Sigmoid colon (tissue), 7 donors: ENCODE data around the gene ADAMTSL1. TPM values are rescaled to one million over a fixed set of nuclear protein-coding genes. Genes with fewer than 3 reads are reported as not detected.
"Not testable (repeated sequence)": the region's sequence is repeated elsewhere in the genome, so short reads cannot be mapped to it uniquely, and the experiment has no call there.

Experiments
- DNase-seq: peaks from one replicate; pipeline ENCODE4 v3.0.0-alpha.2; 2019
- H3K27ac ChIP-seq, 4 donors: fragments of 200-600 bp; sonication (generic); one replicate each; pipeline ENCODE4 v1.5.1; 2016 to 2019; ENCODE audit warnings: mild to moderate bottlenecking in 1 of 4
- H3K27me3 ChIP-seq, 3 donors: fragments of 200-600 bp; sonication (generic); one replicate each; pipeline ENCODE4 v1.5.1; 2019; ENCODE audit warnings: mild to moderate bottlenecking in 1 of 3
- H3K36me3 ChIP-seq, 4 donors: fragments of 200-600 bp; sonication (generic); one replicate each; pipeline ENCODE4 v1.5.1; 2016 to 2019
- H3K4me1 ChIP-seq, 4 donors: fragments of 200-600 bp; sonication (generic); one replicate each; pipeline ENCODE4 v1.5.1; 2017 to 2019
- H3K4me3 ChIP-seq, 4 donors: fragments of 200-600 bp; sonication (generic); one replicate each; pipeline ENCODE4 v1.5.1; 2017 to 2019; ENCODE audit warnings: mild to moderate bottlenecking in 2 of 4, moderate library complexity in 1 of 4
- H3K9me3 ChIP-seq, 4 donors: fragments of 200-600 bp in 3 of 4; sonication (generic) in 3 of 4; one replicate each; pipeline versions ENCODE4 v1.5.1 to v1.6.1; 2013 to 2019
- EP300 ChIP-seq, 4 donors: sonication (generic); formaldehyde crosslinking; IDR thresholded peaks; one replicate each; pipeline ENCODE4 v1.6.1; 2017; ENCODE audit warnings: antibody characterized with exemption in 4 of 4
- POLR2A ChIP-seq, 2 donors: fragments of 450-650 bp; IDR thresholded peaks; one replicate each; pipeline ENCODE4 v1.6.1; 2016; ENCODE audit warnings: antibody characterized with exemption in 2 of 2, mild to moderate bottlenecking in 2 of 2, moderate library complexity in 2 of 2
- POLR2AphosphoS5 ChIP-seq, 4 donors: sonication (generic); formaldehyde crosslinking; IDR thresholded peaks; one replicate each; pipeline ENCODE4 v1.6.1; 2017; ENCODE audit warnings: antibody characterized with exemption in 4 of 4
- WGBS, 2 donors: extraction: QIAGEN DNeasy Blood & Tissue Kit; methylation state at CpG; one replicate each; pipeline ENCODE4 v1.1.7; 2013; 5-methylcytosine and 5-hydroxymethylcytosine counted together
- intact Hi-C: fragments of 100-400 bp; cut with DNase I; formaldehyde crosslinking; loops from one replicate; pipeline ENCODE4 v1.15.1; 2023
- polyA plus RNA-seq, 3 donors: library from polyadenylated mRNA; stranded (reverse); fragments of 200-250 nt; gene quantifications; one replicate each; pipeline ENCODE4 v1.2.3, GENCODE V29; 2013
- total RNA-seq, 4 donors: library from RNA; depleted of rRNA; stranded (reverse); fragments of >200 nt; gene quantifications; one replicate each; pipeline ENCODE4 v1.1.0, GENCODE V29; 2016
- TF ChIP-seq, protein P1 (sequence below), 4 experiments: fragments of 450-650 bp in 3 of 4; fragments of 200-600 bp in 1 of 4; IDR thresholded peaks; one replicate each; pipeline ENCODE4 v1.5.1; 2016 to 2019; ENCODE audit warnings: antibody characterized with exemption in 4 of 4, mild to moderate bottlenecking in 3 of 4, moderate library complexity in 2 of 4
- donor health status: healthy with polysubstance abuse.
- donor health status: Bipolar disorder and iron deficiency.
- donor health status: healthy.

ADAMTSL1 gene
- total and polyA plus RNA-seq, 7 donors: 1.4 to 13.6 (median 6.5) TPM

DNA sequence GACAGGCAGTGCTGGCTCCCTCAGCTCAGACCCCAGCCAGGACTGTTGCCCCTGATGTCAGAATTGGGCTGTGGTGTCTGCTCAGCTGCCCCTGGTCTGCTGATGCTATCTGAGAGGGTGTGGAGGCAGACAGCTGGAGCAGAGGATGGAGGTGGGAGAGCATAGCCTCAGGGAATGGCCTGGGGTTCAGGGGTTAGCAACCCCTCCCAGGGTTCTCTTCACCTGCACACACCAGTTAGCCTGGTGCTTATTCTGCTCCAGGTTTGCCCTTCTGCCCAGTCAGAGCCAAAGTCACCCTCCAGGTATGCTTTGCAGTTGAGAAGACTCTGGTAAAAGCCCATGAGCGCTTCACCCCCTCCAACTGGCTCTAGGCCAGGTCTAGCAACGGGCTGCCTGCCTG, 449.2 kb downstream of the ADAMTSL1 start:
- no peaks in the 10 kb centered on the region for H3K27me3 ChIP-seq
- H3K9me3 ChIP-seq: no peaks in the 10 kb centered on the region
- no peaks in the 10 kb centered on the region for H3K36me3 ChIP-seq
- DNase-seq: no peak
- intact Hi-C loops: no loop called here
- no peak overlapping the region for H3K4me3 ChIP-seq
- no peak overlapping the region for H3K27ac ChIP-seq
- peaks cover 0 to 32% (median 28%) of the 10 kb centered on the region in 4 donors for H3K4me1 ChIP-seq
- WGBS, 2 donors: 58 to 74% methylated on average over 2 of the region's 2 CpGs
- TF ChIP-seq POLR2AphosphoS5 (IDR thresholded peaks at IDR 0.05) (no peak), EP300 (IDR thresholded peaks at IDR 0.05) (no peak), POLR2A (IDR thresholded peaks at IDR 0.05) (no peak)
- TF ChIP-seq, protein P1, sequence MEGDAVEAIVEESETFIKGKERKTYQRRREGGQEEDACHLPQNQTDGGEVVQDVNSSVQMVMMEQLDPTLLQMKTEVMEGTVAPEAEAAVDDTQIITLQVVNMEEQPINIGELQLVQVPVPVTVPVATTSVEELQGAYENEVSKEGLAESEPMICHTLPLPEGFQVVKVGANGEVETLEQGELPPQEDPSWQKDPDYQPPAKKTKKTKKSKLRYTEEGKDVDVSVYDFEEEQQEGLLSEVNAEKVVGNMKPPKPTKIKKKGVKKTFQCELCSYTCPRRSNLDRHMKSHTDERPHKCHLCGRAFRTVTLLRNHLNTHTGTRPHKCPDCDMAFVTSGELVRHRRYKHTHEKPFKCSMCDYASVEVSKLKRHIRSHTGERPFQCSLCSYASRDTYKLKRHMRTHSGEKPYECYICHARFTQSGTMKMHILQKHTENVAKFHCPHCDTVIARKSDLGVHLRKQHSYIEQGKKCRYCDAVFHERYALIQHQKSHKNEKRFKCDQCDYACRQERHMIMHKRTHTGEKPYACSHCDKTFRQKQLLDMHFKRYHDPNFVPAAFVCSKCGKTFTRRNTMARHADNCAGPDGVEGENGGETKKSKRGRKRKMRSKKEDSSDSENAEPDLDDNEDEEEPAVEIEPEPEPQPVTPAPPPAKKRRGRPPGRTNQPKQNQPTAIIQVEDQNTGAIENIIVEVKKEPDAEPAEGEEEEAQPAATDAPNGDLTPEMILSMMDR (IDR thresholded peaks at IDR 0.05): no peak

DNA sequence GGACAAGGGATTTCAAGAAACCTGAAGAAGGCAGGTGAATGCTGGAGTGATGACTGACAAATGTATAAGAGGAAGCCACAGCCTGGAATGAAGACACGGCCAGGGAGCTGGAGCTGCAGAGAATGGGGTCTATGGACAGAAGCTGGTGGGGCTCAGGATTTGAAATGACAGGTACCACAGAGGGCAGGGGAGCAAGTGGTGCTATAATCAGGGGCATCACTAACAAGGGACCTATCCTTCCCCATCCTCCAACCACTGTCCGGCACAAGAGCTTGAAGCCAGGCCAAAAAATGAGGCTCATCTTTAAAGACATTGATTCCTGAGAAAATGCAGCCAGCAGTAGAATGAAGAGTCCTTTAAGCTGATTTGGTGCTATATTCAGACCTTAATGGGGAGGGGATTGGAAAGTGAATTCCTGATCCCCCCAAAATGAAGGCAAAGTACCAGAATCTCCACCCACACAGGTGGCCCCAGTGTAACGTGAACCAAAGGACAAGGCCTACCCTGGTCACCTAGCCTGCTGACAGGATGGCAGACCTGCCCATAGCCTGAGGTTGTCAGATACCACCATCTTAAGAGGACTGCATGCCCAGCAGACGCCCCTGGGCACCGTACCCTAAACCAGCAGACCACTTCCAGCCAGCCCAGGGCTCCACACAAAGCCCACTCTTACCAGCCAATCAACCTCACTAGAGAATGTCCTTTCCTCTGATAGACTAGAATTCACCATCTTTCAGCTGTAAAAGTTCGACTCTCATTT, 449.9 kb downstream of the ADAMTSL1 start:
- DNase-seq: no peak
- Histone ChIP-seq H3K36me3 (no peaks in the 10 kb centered on the region), H3K9me3 (no peaks in the 10 kb centered on the region), H3K4me3 (no peak overlapping the region), H3K4me1 (peaks cover 0 to 32% (median 28%) of the 10 kb centered on the region in 4 donors), H3K27me3 (no peaks in the 10 kb centered on the region), H3K27ac (no peak overlapping the region)
- intact Hi-C loops: no loop called here
- WGBS, 2 donors: 94 to 95% methylated on average over 6 of the region's 6 CpGs
- TF ChIP-seq, protein P1 (IDR thresholded peaks at IDR 0.05): no peak
- TF ChIP-seq POLR2AphosphoS5 (IDR thresholded peaks at IDR 0.05): no peak
- TF ChIP-seq EP300 (IDR thresholded peaks at IDR 0.05): no peak
- TF ChIP-seq POLR2A (IDR thresholded peaks at IDR 0.05): no peak

DNA sequence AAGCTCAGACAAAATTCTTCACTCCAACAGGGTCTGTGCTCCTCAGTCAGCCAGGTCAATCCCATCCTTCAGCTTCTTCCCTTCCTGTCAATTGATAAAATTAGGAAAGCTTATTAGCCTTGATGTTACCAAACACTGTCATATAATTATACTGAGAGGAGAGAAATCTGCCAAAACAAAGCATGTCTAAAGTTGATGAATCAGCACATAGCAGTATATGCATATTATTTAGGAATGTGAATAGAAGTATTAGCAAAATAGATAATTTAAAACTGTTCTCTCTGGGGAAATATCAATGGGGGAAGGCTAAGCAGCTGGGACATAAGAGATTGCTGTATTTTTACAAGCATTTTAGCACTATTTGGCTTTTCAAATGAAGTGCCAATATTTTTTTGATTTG, 451.9 kb downstream of the ADAMTSL1 start:
- TF ChIP-seq POLR2A (IDR thresholded peaks at IDR 0.05): no peak
- no peak for TF ChIP-seq EP300 (IDR thresholded peaks at IDR 0.05)
- TF ChIP-seq, protein P1 (IDR thresholded peaks at IDR 0.05): no peak
- no peak for TF ChIP-seq POLR2AphosphoS5 (IDR thresholded peaks at IDR 0.05)
- intact Hi-C loops: no loop called here
- Histone ChIP-seq H3K9me3 (no peaks in the 10 kb centered on the region), H3K4me1 (peaks cover 0 to 17% (median 16%) of the 10 kb centered on the region in 4 donors), H3K27ac (no peak overlapping the region), H3K4me3 (no peak overlapping the region), H3K27me3 (no peaks in the 10 kb centered on the region), H3K36me3 (no peaks in the 10 kb centered on the region)
- DNase-seq: no peak

DNA sequence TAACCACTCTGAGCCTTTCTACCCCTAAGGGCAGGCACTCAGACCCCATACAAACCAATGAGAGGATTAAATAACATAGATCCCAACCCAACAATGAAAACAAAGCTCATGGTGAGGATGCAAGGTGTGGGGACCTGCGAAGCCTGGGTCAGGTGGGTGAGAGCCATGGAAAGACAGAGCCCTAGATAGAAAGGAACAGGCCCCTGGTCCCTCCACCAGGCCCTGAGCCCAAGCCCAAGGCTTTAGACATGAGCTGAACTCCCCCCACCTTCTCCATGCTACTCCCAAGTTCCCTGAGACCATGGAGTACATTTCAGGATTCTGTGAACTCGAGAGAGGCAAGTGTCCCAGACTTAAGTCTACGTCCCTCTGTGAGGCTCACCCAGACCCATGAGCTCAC, 452.6 kb downstream of the ADAMTSL1 start:
- H3K27ac ChIP-seq: no peak overlapping the region
- H3K9me3 ChIP-seq: no peaks in the 10 kb centered on the region
- TF ChIP-seq POLR2AphosphoS5 (IDR thresholded peaks at IDR 0.05) (no peak), EP300 (IDR thresholded peaks at IDR 0.05) (no peak), POLR2A (IDR thresholded peaks at IDR 0.05) (no peak)
- TF ChIP-seq, protein P1 (IDR thresholded peaks at IDR 0.05): no peak
- whole genome bisulfite sequencing, 2 donors: 89 to 93% methylated on average over 3 of the region's 3 CpGs
- peaks cover 0 to 11% (median 10%) of the 10 kb centered on the region in 4 donors for H3K4me1 ChIP-seq
- H3K4me3 ChIP-seq: no peak overlapping the region
- no peaks in the 10 kb centered on the region for H3K27me3 ChIP-seq
- H3K36me3 ChIP-seq: no peaks in the 10 kb centered on the region
- DNase-seq: no peak
- intact Hi-C loops: no loop called here

DNA sequence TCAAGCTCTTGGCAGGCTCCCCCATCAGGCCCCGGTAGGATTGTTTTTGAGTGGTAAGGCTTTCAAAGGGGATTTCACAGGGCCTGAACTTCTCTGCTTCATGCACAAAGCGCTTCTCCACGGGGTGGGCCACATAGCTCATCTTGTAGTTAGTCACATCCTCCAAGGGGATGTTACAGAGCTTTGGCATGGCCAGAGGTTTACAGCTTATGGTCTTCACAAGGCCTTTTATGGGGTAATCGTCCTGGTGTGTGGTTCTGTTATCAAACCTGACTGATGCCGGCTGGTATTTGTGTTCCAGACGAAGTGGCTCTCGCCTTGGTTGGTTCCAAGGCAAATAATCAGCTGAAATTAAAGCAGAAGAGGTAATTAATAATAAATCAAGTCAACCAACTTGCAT, 454.8 kb downstream of the ADAMTSL1 start:
- Histone ChIP-seq H3K36me3 (no peaks in the 10 kb centered on the region), H3K27ac (no peak overlapping the region), H3K27me3 (no peaks in the 10 kb centered on the region), H3K9me3 (no peaks in the 10 kb centered on the region), H3K4me1 (no peaks in the 10 kb centered on the region), H3K4me3 (no peak overlapping the region)
- DNase-seq: no peak
- TF ChIP-seq POLR2AphosphoS5 (IDR thresholded peaks at IDR 0.05) (no peak), EP300 (IDR thresholded peaks at IDR 0.05) (no peak), POLR2A (IDR thresholded peaks at IDR 0.05) (no peak)
- TF ChIP-seq, protein P1 (IDR thresholded peaks at IDR 0.05): no peak
- 81 to 85% methylated on average over 7 of the region's 7 CpGs for WGBS, 2 donors
- intact Hi-C loops: no loop called here

DNA sequence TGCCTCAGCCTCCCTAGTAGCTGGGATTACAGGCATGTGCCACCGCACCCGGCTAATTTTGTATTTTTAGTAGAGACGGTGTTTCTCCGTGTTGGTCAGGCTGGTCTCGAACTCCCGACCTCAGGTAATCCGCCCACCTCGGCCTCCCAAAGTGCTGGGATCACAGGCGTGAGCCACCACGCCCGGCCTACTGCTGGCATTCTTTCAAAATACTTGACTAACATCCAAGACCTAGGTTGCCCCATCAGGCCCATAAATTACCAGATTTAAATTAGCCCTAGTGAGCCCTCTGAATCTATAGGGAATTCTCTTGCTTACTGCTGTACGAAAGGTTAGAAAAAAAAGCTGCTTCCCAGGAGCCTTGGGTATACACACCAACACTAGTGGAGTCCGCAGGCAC, 456.7 kb downstream of the ADAMTSL1 start:
- H3K9me3 ChIP-seq, H3K4me3 ChIP-seq, H3K4me1 ChIP-seq, H3K27me3 ChIP-seq, H3K27ac ChIP-seq, intact Hi-C loops, DNase-seq, H3K36me3 ChIP-seq: not testable (repeated sequence)
- WGBS, 2 donors: 85 to 89% methylated on average over 13 of the region's 13 CpGs
